Stimulated activated CD8-positive, alpha-beta memory T cell treated with anti-CD3 and anti-CD28 coated beads, Interleukin-15, amount 100 ng/mL, for 48 hours (primary cell): ENCODE data around the gene DLST.

Source experiments
- DNase-seq, 2 donors: peaks; one replicate each; pipeline ENCODE4 v3.0.0-alpha.2; 2020; ENCODE audit warnings: low read depth in 2 of 2

DLST gene

DNA sequence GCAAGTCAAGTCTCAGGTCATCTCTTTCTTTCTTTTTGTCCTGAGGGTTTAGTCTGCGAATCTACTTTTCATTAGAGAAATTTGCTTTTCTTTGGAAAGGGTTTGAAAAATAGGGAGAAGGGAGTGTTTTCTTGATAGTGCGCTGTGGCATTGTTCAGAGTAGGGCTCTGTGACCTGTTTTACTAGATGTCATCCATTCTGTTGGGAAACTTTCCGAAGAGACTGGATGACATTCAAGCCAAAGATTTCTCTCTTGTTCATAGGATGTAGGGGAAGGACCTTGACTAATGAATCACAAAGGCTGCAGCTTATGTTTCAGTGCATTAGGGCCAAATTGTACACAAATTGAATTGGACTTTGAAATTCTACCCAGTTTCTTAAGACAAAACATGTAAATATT lies 14.7 kb downstream of the DLST start:
- no peak for DNase-seq

DNA sequence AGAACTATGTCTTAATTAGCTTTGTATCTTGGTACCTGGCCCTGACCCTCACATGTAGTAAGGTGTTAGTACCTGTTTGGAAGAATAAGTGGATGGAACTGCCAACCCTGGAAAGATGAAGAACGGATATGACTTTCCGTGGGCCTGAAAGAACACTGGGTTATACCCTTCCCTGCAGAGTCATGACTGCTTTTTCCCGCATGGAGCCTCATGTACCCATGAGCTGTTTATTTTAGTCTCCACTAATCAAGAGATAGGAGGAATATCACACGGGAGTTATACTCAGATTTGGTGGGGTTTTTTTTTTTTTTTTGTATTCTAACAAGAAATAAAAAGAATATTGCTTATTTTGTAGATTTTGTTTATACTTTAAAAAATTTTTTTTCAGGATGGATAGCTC lies 15.9 kb downstream of the DLST start:
- no peak for DNase-seq

DNA sequence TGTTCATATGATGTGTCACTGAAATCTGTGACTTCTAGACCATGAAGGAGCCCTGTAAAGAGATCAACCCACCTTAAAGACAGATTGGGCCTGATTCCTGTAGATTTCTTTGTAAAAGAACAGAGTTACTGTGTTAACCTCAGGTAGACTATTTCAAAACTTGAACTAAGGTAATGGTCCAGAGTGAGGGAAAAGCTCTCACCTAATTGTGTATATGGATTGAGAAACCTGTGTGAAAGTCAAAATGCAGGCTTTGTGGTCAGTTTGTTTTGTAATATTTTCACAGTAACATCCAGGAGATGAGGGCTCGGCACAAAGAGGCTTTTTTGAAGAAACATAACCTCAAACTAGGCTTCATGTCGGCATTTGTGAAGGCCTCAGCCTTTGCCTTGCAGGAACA lies 16.4 kb downstream of the DLST start:
- DNase-seq, result no peak

DNA sequence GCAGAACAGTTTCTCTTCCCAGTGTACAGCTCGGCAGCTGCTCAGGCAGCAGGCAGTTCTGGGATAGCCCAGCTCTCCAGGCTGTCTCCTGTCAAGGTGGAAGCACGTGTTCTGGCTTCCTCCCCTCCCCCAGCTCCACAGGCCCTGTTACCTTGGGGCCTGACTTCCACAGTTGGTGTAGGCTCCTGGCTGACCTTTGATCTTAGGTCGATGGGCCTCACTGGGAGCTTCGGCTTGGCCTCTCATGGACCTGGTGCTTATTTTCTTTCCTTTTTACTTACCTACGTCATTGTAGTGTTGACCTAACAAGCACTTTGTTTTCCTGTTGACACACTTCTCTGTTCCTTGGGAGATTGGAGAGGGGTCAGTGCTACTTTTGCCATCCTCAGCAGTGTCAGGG lies 17.0 kb downstream of the DLST start:
- DNase-seq, result no peak

DNA sequence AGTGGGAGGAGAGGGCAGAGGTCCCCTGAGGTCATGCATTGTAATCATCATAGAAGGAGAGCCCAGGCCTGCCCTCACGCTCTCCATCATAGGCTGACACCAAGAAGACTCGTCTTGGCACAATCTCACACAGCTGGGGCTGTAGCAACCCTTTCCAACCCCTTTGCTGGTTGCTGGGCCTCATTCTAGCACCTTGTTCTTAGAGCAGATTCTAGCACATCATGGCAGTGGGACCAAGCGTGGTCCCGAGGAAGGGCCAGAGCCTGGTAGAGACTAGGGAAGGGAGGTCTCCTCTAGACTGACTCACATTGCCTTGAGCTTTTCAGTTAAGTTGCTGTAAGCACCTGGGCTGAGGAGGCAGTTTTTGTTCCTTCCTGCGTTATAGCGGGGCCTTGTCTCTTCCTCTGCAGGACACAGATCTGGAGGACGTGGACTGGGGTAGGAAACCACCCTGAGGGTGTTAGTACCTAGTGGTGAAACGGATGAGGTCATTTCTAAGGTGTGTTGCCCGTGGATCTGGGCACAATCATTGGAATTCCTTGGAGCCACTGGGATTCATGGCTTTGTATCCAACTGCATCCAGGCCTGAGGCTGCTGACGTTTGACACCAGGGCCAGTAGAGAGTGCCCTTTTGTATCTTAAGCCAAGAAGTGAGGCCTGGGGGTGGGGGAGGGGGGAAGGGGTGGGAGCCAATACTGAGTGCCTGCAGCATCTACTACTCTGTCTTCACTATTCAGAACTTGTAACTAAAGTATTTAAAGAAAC lies 21.4 kb downstream of the DLST start:
- no peak for DNase-seq

DNA sequence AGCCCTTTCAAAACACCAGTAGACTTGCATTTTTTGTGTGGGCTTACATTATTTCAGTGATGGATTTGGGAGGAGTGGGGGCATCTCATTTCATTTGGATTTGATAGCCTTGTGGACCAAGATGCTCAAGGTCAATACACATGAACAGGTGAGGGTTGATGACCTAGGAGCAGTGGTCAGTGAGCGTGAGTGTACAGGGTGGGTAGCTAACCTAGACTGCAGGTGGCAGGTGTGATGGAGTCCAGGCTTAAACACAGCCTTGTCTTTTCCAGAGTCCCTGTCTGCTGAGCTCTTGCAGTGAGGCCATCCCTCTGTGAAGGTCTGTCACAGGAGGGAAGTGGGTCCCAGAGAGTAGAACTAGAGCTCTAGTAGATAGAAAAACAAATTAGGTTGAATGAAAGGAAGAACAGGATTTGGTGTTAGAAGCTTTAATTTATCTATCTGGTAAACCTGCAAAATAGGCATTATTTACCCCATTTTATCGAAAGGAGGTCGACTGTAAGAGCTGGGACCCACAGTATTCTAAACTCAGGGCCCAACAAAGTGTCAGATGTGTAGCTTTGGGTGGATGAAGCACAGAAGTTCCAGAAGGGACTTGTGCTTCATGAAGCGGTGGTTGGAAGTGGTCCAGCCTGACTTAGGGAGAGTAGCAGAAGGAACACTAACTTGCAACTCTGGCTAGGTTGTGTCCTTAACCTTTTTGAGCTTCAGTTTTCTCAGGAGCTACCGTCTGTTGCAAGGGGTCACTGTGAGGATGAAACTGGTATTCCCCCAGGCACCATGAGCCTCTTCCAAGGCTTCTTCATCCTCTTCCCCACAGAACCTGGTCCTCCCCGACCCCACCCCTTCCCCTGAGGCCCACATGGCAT lies 23.2 kb downstream of the DLST start:
- no peak for DNase-seq

DNA sequence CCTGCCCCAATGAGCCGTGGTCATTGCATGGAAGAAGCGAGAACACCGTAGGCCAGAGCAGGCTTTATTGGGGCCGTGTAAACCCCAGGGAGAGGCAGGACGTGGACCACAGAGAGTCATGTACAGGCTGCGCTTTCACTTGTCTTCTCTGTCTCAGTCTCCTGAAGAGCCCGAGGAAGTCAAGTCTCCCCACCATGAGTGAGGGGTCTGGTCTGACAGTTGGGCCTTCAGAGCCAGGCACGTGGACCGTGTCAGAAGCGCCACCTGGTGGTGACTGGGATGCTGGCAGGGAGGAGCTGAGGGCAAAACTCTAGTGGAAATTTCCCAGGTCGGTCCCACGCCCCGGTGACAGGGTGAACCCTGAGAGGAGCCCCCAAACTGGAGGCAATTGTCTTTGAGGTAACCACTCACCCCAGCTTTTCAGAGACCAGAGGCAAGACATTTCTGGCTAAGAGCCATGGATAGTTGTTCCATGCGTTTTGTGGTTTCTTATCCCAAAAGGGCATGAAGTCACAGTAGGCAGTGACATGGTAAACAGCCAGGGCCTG lies 24.0 kb downstream of the DLST start:
- peak; percentile 49 to 57 for DNase-seq

DNA sequence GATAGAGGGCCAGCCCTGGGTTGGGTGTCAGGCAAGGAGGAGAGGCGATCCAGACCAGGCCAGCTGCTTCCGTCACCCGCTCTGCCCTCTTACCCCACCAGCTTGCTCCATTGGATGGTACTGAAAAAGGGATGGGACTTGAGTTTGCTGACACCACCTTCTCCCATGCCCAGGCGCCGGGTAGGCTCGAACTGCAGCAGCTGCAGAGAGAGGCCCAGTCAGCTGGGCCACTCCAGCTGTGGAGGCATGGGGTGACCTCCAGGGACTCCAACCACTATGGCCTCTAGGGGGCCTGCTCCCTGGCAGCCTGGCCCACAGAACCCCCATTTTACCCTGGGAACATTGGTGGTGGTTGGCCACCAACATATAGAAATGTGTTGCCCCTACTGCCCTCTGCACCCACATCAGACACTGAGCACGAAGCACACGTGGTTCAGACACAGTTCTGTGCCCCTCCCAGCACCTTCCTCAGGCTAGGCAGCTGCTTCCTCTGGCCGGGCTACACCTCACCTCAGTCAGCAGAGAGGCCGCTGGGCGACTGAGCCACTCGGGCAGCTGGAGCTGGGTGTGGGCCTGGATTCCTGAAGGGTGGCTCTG lies 25.3 kb downstream of the DLST start:
- no peak for DNase-seq

DNA sequence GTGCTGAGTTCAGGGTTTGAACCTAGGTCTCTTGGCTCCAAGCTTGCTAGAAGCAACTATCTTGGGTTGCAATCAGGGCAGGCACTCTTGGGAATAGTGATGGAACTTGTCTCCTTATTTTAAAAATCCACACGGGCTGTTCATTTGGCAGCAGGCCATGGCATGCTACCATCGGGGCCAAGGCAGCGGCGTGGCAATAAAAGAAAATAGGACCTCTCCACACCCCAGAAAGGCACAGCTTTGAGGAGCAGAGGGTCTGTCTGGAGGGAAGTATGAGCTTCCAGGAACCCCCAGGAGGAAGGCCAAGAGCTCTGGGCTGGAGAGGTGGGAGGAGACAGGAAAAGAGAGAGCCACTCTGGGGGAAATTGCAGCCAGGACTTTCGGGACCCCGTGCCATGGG lies 26.0 kb downstream of the DLST start:
- no peak for DNase-seq

DNA sequence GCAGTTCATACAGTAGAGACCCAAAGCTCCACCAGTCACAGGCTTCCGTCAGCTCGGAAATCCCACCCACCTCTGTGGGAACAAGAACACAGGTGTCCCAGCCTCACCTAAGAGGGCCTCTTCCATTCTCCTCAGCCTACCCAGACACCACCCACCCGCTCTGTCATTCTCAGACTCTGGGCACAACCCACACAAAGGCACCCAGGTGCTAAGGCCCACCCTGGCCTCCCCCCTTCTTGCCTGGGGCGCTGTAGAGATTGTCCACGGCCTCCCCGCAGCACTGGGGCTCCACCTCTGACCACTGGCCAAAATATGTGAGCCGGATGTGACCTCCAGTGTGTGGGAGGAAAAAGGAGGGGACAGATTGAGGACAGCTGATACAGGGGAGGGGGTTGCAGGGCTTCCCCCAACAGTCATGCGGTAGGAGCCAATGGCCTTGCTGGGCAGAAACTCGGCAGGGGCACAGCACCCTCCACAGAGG lies 27.2 kb downstream of the DLST start:
- no peak for DNase-seq

DNA sequence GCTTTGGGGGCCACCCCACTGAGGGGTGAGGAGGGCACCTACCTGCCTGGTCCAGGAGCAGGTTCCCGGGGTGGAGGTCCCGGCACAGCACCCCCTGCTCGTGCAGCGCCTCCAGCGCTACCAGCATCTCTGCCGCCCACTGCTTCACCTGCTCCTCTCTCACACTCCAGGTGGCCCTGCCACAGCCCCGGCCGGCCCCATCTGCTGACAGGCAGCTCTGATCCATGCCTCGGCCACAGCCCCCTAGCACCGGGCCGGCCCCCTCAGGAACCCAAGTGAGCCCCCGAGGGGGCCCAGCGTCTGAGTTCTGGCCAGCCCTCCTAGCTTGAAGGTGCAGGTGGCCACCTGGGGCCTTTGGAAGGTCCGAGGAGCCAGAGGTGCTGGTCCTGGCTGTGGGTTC lies 27.8 kb downstream of the DLST start:
- no peak for DNase-seq

DNA sequence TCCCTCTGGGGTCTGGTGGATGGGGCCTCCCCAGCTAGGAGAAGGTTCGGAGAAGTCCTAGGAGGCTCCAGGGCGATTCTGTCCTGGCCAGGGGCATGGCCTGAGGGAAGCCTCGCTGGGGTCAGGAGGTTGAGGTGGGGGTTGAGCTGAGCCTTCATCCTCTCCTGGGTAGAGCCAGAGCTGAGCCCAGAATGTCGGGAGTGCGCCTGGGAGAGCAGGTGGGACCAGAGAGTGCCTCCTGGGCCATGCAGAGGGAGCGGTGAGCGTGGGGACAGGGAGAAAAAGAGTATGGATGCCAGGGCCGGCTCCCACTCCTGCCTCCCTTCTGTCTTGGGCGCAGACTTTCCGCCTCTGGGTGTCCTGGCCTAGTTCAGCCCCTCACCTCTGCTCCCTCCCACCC lies 28.2 kb downstream of the DLST start:
- DNase-seq, result no peak

DNA sequence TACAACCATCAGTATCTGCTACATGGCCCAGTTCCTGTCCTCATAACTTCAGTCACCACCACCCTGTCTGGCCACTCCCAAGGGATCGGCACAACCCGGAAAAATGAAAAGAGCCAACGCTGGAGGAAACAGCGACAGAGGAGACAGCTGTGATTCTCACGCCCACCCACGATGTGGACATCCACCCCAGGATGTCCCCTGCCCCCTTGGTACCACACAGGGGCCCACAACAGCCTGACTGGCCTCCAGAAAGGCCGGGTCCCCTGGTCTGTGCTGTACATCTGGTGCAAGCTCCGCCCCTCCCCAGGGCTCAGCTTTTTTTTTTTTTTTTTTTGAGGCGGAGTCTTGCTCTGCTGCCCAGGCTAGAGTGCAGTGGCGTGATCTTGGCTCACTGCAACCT lies 28.8 kb downstream of the DLST start:
- no peak for DNase-seq

DNA sequence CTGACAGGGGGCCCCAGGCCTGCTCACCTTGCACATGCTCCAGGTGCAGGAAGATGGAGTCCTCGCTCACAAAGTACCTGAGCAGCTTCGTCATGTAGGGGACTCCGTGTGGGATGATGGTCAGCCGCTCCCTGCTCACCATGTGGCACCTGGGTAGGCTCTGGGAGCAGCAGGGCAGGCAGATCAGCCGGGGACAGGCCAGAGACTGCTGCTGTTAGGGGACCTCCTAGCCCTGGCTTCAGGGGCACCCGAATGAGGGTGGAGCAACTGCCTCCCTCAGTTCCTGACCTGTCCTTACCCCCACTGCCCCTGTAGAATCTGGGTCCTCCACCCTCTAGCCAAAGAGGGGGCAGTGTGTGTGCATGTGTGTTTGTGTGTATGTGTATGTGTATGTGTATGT lies 29.5 kb downstream of the DLST start:
- DNase-seq, result no peak

DNA sequence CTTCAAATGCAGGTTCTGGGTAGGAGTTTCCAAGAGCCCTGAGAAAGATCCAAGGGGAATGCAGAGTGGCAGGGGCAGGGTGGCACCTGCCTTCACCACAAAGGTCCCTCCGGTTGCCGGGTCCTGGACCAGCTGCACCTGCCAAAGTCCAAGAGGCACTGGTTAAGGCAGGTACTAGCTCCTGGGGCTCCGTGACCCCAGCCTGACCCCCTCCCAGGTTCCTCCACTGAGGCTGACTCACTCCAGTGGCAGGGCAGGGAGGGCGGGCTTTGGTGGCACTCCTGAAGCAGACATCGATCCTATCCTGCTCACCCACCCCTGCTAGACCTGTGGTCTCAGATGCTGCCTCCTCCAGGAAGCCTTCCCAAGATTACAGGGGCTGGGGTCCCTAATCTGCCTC lies 30.0 kb downstream of the DLST start:
- DNase-seq, result no peak

DNA sequence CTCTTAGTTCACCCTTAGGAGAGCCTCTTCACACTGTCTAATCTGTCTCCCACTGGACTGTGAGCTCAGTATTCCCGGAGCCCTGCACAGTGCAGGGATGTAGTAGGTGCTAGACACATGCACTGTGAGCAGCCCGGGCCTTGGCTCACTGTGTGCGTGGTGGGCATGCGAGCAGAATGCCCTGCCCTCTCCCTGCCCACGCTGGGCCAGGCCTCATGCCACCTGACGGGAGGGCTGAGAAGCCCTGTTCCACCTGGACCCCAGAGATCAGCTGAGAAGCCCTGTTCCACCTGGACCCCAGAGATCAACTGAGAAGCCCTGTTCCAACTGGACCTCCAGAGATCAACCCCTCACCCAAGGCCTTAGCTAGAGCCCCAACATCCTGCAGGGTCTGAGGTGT lies 30.4 kb downstream of the DLST start:
- DNase-seq, result no peak

DNA sequence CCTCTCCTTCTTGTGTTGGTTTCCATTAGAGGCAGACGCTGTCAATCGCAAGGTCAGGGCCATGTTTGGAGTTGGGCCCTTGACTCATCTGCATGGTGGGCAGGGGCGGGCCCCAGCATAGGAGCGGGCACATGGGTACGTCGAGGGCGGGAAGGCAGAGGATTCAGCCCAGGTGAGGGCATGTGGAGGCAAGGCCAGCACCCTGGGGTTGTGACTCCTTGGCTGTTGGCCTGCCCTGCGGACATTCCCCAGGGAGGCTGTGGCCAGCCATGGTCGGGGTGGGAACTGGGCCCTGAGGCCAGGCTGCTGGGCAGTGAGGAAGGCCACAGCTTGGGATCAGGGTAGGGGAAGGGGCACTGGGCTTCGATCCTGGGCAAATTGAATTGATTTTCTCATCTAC lies 31.1 kb downstream of the DLST start:
- no peak for DNase-seq

DNA sequence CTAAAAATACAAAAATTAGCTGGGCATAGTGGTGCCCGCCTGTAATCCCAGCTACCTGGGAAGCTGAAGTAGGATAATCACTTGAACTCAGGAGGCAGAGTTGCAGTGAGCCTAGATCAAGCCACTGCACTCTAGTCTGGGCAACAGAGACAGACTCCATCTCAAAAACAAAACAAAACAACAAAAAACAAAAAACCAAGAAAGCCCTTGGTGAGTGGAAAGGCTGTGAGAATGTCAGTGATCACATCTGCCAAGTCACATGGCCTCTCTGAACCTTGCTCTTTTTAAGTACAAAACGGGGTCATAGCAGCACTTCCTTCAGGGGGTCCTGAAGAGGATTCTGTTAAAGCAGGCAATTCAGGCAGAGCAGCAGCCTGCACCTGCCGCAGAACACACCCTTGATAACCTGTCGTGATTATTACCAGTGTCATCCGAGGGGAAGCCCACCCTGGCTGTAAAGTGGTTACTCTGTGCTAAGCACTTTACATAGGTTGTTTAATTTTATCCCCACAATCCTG lies 31.7 kb downstream of the DLST start:
- DNase-seq, result no peak

DNA sequence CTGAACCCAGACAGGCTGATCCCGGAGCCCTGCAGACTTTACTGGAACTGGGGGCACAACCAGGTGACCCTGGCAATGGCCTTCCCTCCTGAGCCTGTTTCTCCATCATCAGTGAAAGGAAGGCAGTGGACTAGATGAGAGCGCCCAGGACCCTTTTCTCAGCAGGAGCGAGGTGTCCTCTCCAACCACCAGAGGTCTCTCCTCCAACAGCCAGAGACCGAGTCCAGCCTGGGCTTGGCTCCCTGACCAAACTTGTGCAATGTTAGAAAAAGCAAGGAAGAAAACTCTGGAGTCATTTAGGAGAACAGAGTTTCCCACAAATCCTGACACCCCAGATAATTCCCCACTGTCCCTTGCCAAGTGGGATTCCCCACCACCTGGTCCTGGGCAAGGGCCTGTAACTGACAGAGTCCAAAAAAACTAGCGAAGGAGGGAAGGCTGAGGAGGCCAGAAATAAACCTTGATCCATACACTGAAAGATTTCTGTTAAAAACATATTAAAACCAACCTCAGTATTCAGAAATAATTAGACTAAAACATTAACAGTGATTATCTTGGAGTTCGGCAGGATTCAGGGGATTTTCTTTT lies 32.4 kb downstream of the DLST start:
- DNase-seq, result no peak

DNA sequence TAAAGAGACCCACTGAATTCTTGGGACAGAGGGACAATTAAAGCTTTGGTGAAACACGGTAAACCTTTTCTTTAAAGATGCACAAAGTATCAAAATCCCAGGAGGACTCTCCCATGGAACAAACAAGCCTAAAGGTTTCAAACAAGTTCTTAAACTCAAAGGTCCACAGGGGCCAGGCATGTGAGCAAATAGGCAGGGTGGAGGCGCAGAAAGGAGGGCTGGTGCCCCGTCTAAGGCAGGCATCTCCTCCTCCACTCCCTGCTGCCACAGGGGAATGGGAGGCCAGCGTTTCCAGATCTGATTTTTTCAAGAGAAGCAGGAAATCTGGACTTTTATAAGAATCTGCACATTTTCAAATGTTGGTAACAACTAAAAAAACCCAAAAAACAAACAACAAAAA lies 33.7 kb downstream of the DLST start:
- DNase-seq, result no peak

DNA sequence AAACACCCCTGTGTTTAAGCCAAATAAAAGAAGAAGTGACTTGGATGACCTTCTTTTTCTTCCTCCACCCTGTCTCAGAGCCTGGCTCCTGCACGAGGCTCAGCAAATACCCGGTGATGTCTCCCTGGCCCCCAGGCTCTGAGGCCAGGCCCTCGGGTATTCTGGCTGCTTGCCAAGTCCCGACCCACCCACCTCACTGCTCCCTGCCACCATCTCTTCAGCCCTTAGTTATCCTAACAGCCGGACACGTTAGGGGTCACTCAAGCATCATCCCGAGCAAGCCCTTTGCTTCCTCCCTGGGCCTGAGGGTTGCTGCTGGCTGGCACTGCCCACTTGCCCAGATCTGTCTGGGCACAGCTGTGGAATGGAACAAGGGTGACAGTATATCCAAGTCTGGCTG lies 34.1 kb downstream of the DLST start:
- DNase-seq, result no peak

DNA sequence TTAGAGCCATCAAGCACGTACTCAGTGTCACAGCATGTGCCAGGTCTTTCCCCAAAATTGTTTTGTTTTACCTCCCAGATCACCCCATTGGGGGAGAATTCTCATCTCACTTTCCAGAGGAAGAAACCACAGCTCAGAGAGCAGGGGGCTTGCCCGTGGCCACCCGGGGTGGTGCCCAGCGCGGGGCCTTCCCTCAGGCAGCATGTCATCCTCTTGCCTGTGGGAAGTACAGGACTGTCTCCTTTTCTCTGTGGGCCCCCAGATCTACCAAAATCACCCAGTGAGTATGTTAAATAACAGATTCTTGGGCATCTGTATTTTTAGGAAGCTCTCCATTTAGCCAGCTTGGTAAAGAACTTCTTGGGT lies 35.4 kb downstream of the DLST start:
- DNase-seq, result no peak
